Spleen (tissue), 11 donors: Measurements from ENCODE around the gene NATD1. TPM values are rescaled to one million over a fixed set of nuclear protein-coding genes. Genes with fewer than 3 reads are reported as not detected.

ENCODE experiments used
- DNase-seq: peaks from one replicate; pipeline ENCODE4 v3.0.0-alpha.2; 2020
- H3K27ac ChIP-seq, 8 donors: fragments of 200-600 bp; sonication (generic) in 7 of 8; 1 replicate in 4 of 8; 2 replicates in 4 of 8; pipeline versions ENCODE4 v1.5.0 to v1.8.0; 2016 to 2021; ENCODE audit warnings: inconsistent platforms in 4 of 8, mild to moderate bottlenecking in 4 of 8, moderate library complexity in 1 of 8
- H3K27me3 ChIP-seq, 7 donors: fragments of 200-600 bp; sonication (generic) in 6 of 7; replicated peaks in 1 of 7; 1 replicate in 4 of 7; 2 replicates in 3 of 7; pipeline versions ENCODE4 v1.5.0 to v1.8.0; 2016 to 2021; ENCODE audit warnings: inconsistent platforms in 3 of 7, mild to moderate bottlenecking in 1 of 7
- H3K36me3 ChIP-seq, 6 donors: fragments of 200-600 bp; sonication (generic) in 5 of 6; 1 replicate in 4 of 6; 2 replicates in 2 of 6; pipeline versions ENCODE4 v1.5.0 to v1.8.0; 2016 to 2021; ENCODE audit warnings: inconsistent platforms in 2 of 6
- H3K4me1 ChIP-seq, 6 donors: fragments of 200-600 bp; sonication (generic) in 5 of 6; 1 replicate in 3 of 6; 2 replicates in 3 of 6; pipeline versions ENCODE4 v1.5.0 to v1.8.0; 2016 to 2021; ENCODE audit warnings: inconsistent platforms in 3 of 6
- H3K4me3 ChIP-seq, 8 donors: fragments of 200-600 bp; sonication (generic) in 7 of 8; 1 replicate in 4 of 8; 2 replicates in 4 of 8; pipeline versions ENCODE4 v1.5.0 to v1.8.0; 2016 to 2021; ENCODE audit warnings: inconsistent platforms in 4 of 8, mild to moderate bottlenecking in 4 of 8, moderate library complexity in 2 of 8
- H3K9me3 ChIP-seq, 8 donors: fragments of 200-600 bp; sonication (generic) in 7 of 8; 1 replicate in 4 of 8; 2 replicates in 4 of 8; pipeline versions ENCODE4 v1.5.0 to v1.8.0; 2016 to 2021; ENCODE audit warnings: inconsistent platforms in 4 of 8
- POLR2A ChIP-seq, 3 donors: fragments of 450-650 bp; IDR thresholded peaks; one replicate each; pipeline ENCODE4 v1.5.1; 2017; ENCODE audit warnings: antibody characterized with exemption in 3 of 3, mild to moderate bottlenecking in 1 of 3
- POLR2AphosphoS5 ChIP-seq, 3 donors: sonication (generic); formaldehyde crosslinking; IDR thresholded peaks; one replicate each; pipeline ENCODE4 v1.5.1; 2017; ENCODE audit warnings: antibody characterized with exemption in 3 of 3
- WGBS, 5 donors: extraction: QIAGEN DNeasy Blood & Tissue Kit in 3 of 5; methylation state at CpG; one replicate each; pipeline versions ENCODE4 v1.1.5 to v1.1.7; 2013 to 2018; 5-methylcytosine and 5-hydroxymethylcytosine counted together
- intact Hi-C: fragments of 100-400 bp; cut with DNase I; formaldehyde crosslinking; loops from one replicate; pipeline ENCODE4 v1.15.0; 2023; ENCODE audit warnings: low total_unique reads
- polyA plus RNA-seq, 3 donors: library from polyadenylated mRNA; stranded (reverse); fragments of 200-250 nt; gene quantifications; one replicate each; pipeline ENCODE4 v1.2.1, GENCODE V29; 2013
- total RNA-seq, 7 donors: library from RNA; depleted of rRNA in 3 of 7; stranded (reverse); fragments of >200 nt in 3 of 7; fragmentation: NEBNext Ultra II Directional in 4 of 7; extraction: Animal tissue kit (Norgen Biotek cat#: 25700) in 4 of 7; gene quantifications; one replicate each; pipeline versions ENCODE4 v1.1.0 to v1.2.1, GENCODE V29; 2016 to 2021
- TF ChIP-seq, protein P1 (sequence below), 11 experiments: fragments of 200-600 bp in 7 of 11; fragments of 450-650 bp in 4 of 11; sonication (generic) in 4 of 11; IDR thresholded peaks in 8 of 11; conservative IDR thresholded peaks in 3 of 11; 1 replicate in 7 of 11; 2 replicates in 4 of 11; pipeline versions ENCODE4 v1.4.0 to v1.8.0; 2016 to 2021; ENCODE audit warnings: antibody characterized with exemption in 11 of 11, inconsistent platforms in 4 of 11, mild to moderate bottlenecking in 1 of 11
- donor health status: healthy with polysubstance abuse.
- donor health status: DM: no; HTN: no; CAD: no; lungs with moderate emphysema.
- donor health status: DM: no; HTN: no; CAD: no.
- donor health status: Bipolar disorder and iron deficiency.
- donor health status: healthy.
- donor health status: DM: no; HTN: no; CAD: no.
- donor health status: DM: yes; HTN: yes; CAD: no.

The NATD1 gene
- total and polyA plus RNA-seq, 10 donors = 1.3 to 31.0 (median 12.6) TPM

DNA sequence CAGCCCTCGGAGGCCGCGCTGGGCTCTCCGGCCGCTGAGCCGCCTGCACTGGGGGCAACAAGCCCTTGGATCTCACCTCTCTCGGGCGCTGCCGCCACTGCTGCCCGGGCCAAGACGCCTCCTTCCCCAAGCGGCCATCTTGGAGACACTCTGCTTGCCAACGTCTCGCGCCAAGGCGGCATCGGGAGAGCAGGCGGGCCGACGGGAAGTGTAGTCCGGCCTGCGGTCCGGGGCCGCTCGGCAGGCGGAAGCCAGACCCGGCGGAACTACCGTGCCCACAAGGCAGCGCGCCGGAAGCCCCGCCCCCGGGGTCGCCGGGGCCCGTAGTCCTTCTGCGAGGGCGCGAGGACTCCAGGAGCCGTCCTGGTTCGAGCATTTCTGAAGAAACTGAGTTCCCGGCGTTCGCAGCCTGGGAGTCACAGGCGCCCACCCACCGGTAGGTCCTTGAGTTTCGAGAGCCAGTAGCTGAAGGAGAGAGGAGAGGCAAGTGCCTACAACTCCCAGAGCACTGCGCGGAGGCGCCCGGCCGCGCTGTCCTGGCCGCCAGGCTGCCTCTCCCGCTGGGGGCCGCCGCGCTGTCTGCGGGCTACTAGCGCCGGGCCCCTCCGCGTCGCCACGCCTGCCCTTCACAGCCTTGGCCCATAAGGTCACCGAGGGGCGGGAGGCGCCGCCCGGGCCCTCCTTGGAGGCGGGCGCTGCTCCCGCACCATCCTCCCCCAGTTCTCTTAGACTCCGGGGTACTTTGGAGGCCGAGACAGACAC, 39.0 kb downstream of the NATD1 start, which contains the start of gene TMEM11:
TSS of gene TMEM11 (minus strand) at position 147 of the 762 bp plus-strand sequence. CDS start at position 138, 9 bp downstream.
- TF ChIP-seq POLR2A (IDR thresholded peaks at IDR 0.05) = peak in 2 of 3 donors; percentile 19 to 75
- TF ChIP-seq, protein P1, sequence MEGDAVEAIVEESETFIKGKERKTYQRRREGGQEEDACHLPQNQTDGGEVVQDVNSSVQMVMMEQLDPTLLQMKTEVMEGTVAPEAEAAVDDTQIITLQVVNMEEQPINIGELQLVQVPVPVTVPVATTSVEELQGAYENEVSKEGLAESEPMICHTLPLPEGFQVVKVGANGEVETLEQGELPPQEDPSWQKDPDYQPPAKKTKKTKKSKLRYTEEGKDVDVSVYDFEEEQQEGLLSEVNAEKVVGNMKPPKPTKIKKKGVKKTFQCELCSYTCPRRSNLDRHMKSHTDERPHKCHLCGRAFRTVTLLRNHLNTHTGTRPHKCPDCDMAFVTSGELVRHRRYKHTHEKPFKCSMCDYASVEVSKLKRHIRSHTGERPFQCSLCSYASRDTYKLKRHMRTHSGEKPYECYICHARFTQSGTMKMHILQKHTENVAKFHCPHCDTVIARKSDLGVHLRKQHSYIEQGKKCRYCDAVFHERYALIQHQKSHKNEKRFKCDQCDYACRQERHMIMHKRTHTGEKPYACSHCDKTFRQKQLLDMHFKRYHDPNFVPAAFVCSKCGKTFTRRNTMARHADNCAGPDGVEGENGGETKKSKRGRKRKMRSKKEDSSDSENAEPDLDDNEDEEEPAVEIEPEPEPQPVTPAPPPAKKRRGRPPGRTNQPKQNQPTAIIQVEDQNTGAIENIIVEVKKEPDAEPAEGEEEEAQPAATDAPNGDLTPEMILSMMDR (IDR thresholded peaks at IDR 0.05 in 8 of 11, conservative IDR thresholded peaks at IDR 0.05 in 3 of 11) = peak in 8 of 11 experiments; percentile 5 to 70 (median 46)
- peak; percentile 92 to 96 (median 95) for TF ChIP-seq POLR2AphosphoS5 (IDR thresholded peaks at IDR 0.05)
- Histone ChIP-seq H3K27me3 (no peaks in the 10 kb centered on the region), H3K27ac (peak within 1 kb of the TSS; percentile 90 to 98 (median 94)), H3K36me3 (peaks cover 0 to 20% (median 13%) of the 10 kb centered on the region in 6 donors), H3K4me3 (peak within 1 kb of the TSS; percentile 82 to 99 (median 98)), H3K9me3 (no peaks in the 10 kb centered on the region), H3K4me1 (peaks cover 31 to 80% (median 63%) of the 10 kb centered on the region in 6 donors)
- 0 to 1% (median 0%) methylated on average over 19 to 76 of the region's 76 CpGs for WGBS, 5 donors
- intact Hi-C loops = loop anchor here (10.0 kb wide), 1 partner anchor 79 kb away; no protein-coding TSS in a partner anchor
- DNase-seq = peak; percentile 99

DNA sequence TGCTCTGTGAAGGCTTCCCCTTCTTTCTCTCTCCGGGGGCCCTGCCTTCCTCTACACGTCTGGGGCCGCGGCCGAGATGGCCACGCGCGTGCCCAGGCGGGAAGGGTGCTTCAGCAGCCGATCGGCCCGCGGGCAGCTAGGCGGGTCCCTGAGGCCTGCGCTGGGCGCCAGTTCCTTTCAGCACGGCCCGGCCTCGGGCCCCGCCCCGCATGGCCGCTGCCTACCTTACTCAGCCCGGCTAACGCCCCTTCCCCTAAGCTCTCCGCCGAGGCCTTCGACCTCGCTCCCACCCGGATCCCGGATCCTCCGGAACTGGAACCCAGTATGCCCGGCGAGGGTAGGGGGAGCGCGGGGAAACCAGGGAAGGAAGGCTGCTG, 39.6 kb downstream of the NATD1 start:
- H3K4me1 ChIP-seq = peaks cover 31 to 80% (median 64%) of the 10 kb centered on the region in 6 donors
- WGBS, 5 donors = 0 to 2% (median 1%) methylated on average over 10 to 35 of the region's 35 CpGs
- TF ChIP-seq, protein P1 (IDR thresholded peaks at IDR 0.05 in 8 of 11, conservative IDR thresholded peaks at IDR 0.05 in 3 of 11) = no peak
- TF ChIP-seq POLR2AphosphoS5 (IDR thresholded peaks at IDR 0.05) (no peak), POLR2A (IDR thresholded peaks at IDR 0.05) (no peak)
- intact Hi-C loops = loop anchor here (10.0 kb wide), 1 partner anchor 79 kb away; no protein-coding TSS in a partner anchor
- DNase-seq = peak; percentile 93
- peak overlapping the region; percentile 82 to 99 (median 98) for H3K4me3 ChIP-seq
- peaks cover 0 to 26% (median 17%) of the 10 kb centered on the region in 6 donors for H3K36me3 ChIP-seq
- peak overlapping the region; percentile 90 to 98 (median 94) for H3K27ac ChIP-seq
- H3K9me3 ChIP-seq = no peaks in the 10 kb centered on the region
- H3K27me3 ChIP-seq = no peaks in the 10 kb centered on the region

DNA sequence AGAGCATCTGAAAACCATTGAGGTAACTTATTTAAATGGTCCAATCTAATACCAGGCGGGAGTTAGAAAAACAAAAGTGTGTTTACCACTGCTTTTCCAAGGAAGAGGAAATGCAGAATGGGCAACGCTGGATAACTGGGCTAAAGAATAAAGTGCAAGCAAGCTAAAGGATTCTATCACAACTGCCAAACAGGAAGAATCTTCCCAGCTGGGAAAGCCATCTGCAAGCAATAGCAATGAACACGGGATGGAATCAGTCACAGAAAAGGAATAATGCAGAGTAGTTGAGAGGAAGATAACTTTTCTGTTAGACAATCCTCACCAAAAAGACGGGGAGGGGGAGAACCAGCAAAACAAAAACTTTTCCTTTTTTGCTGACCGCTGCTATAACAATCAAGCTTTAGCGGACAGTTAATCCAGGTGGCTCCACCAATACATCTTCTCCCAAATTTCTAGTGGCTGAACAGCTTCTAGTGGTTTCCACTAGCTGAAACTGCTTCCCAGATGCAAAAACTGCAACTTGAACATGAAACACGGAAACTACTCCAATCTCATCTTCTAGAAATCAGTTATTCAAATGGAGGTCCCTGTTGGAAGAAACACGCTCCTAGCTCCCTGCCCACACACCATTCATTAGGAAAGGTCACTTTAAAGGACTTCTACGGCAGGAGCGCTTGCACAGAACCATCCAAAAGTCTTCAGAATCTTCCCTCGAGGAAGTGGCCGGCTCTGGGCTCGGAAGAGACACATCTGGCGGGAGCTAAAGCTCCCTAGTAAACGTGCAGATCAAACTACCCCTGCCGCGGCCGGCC, 40.2 kb downstream of the NATD1 start:
- Histone ChIP-seq H3K4me1 (peaks cover 31 to 83% (median 64%) of the 10 kb centered on the region in 6 donors), H3K27me3 (no peaks in the 10 kb centered on the region), H3K9me3 (no peaks in the 10 kb centered on the region), H3K4me3 (peak overlapping the region; percentile 82 to 99 (median 98)), H3K36me3 (peaks cover 0 to 31% (median 22%) of the 10 kb centered on the region in 6 donors), H3K27ac (peak overlapping the region; percentile 90 to 98 (median 94))
- WGBS, 5 donors = 8 to 12% (median 9%) methylated on average over 18 of the region's 18 CpGs
- DNase-seq = no peak
- TF ChIP-seq POLR2AphosphoS5 (IDR thresholded peaks at IDR 0.05) (no peak), POLR2A (IDR thresholded peaks at IDR 0.05) (no peak)
- TF ChIP-seq, protein P1 (IDR thresholded peaks at IDR 0.05 in 8 of 11, conservative IDR thresholded peaks at IDR 0.05 in 3 of 11) = no peak
- intact Hi-C loops = loop anchor here (10.0 kb wide), 1 partner anchor 78 kb away; no protein-coding TSS in a partner anchor
